ENCODE data around the gene KLC1.

The KLC1 gene

GRCh38 chr14:103705118-103705503 is 76.1 kb downstream of the KLC1 start:
- DNase-seq (ENCODE audit: low read depth) = no peak

GRCh38 chr14:103705504-103706284 is 76.7 kb downstream of the KLC1 start:
- no peak for DNase-seq (ENCODE audit: low read depth)

GRCh38 chr14:103706551-103707328 is 77.7 kb downstream of the KLC1 start:
- DNase-seq (ENCODE audit: low read depth) = no peak

GRCh38 chr14:103707329-103708263 is 78.6 kb downstream of the KLC1 start:
- DNase-seq (ENCODE audit: low read depth) = no peak

GRCh38 chr14:103708750-103709187 is 79.8 kb downstream of the KLC1 start:
- no peak for DNase-seq (ENCODE audit: low read depth)

GRCh38 chr14:103709814-103710213 is 80.8 kb downstream of the KLC1 start:
- DNase-seq (ENCODE audit: low read depth) = no peak

- no peak for DNase-seq (ENCODE audit: low read depth)
These were observed 81.9 kb downstream of the KLC1 start for GRCh38 chr14:103710771-103711377.

- no peak for DNase-seq (ENCODE audit: low read depth)
These were observed 82.8 kb downstream of the KLC1 start for GRCh38 chr14:103711516-103712431.

GRCh38 chr14:103712633-103713247 is 83.7 kb downstream of the KLC1 start:
- DNase-seq (ENCODE audit: low read depth) = no peak

- DNase-seq (ENCODE audit: low read depth) = no peak
These were observed 84.5 kb downstream of the KLC1 start for GRCh38 chr14:103713304-103714062.

GRCh38 chr14:103714063-103714724 is 85.2 kb downstream of the KLC1 start:
- DNase-seq (ENCODE audit: low read depth) = no peak

GRCh38 chr14:103715052-103716000 is 86.3 kb downstream of the KLC1 start, which contains the start of the genes XRCC3 and ZFYVE21:
XRCC3 (minus strand) TSS chr14:103715451; CDS start chr14:103711087, 4,364 bp downstream.
ZFYVE21 (plus strand) TSS chr14:103715810; CDS start chr14:103715842, 32 bp downstream.
- DNase-seq (ENCODE audit: low read depth) = peak; percentile 99

- DNase-seq (ENCODE audit: low read depth) = no peak
These were observed 87.2 kb downstream of the KLC1 start for GRCh38 chr14:103716091-103716801.

GRCh38 chr14:103716899-103717411 is 87.9 kb downstream of the KLC1 start:
- DNase-seq (ENCODE audit: low read depth) = no peak

GRCh38 chr14:103718572-103718971 is 89.6 kb downstream of the KLC1 start:
- DNase-seq (ENCODE audit: low read depth) = no peak

GRCh38 chr14:103719751-103720150 is 90.7 kb downstream of the KLC1 start:
- DNase-seq (ENCODE audit: low read depth) = no peak

Data from stimulated activated CD8-positive, alpha-beta memory T cell treated with anti-CD3 and anti-CD28 coated beads, Interleukin-15, amount 100 ng/mL, for 1 hour (primary cell).